Panc1 (cell line): ENCODE results near the gene SPARC. TPM values are rescaled to one million over a fixed set of nuclear protein-coding genes. Genes with fewer than 3 reads are reported as not detected.

Source experiments
- ATAC-seq: fragments of 200-7000 bp; cut with Tn5 transposase; 2 replicates; pipeline ENCODE4 v1.9.1; 2020; ENCODE audit warnings: mild to moderate bottlenecking, moderate library complexity
- BruUV-seq: library from RNA; stranded (reverse); fragments of 400-500 nt; replicated peaks from 2 replicates; lab custom pipeline; 2021; lab: Mats Ljungman, UMichigan
- CTCF ChIA-PET: fragments of 300-600 bp; sonication (Branson Sonifier 250); formaldehyde crosslinking; loops from one replicate; lab custom pipeline; 2022; ENCODE audit warnings: antibody characterized with exemption; lab: Charles Lee
- POLR2A ChIA-PET: fragments of 300-600 bp; sonication (Branson Sonifier 250); formaldehyde crosslinking; loops from one replicate; lab custom pipeline; 2022; ENCODE audit warnings: antibody characterized with exemption; lab: Charles Lee
- DNase-seq: peaks from one replicate; pipeline ENCODE4 v3.0.0-alpha.2; 2010; ENCODE audit warnings: low read depth, low spot score
- H3K27ac ChIP-seq: 2 replicates; pipeline ENCODE4 v1.5.1; 2011; ENCODE audit warnings: mild to moderate bottlenecking, low read length, inconsistent platforms
- H3K27me3 ChIP-seq: fragments of 200-500 bp; sonication (Bioruptor generic); 2 replicates; pipeline ENCODE4 v1.6.0; 2014; ENCODE audit warnings: low read length, inconsistent platforms; ENCODE audit not compliant: control insufficient read depth, insufficient read depth
- H3K36me3 ChIP-seq: fragments of 200-500 bp; sonication (Bioruptor generic); 2 replicates; pipeline ENCODE4 v1.5.1; 2014; ENCODE audit warnings: inconsistent platforms, mild to moderate bottlenecking, low read length, moderate library complexity; ENCODE audit not compliant: control insufficient read depth, insufficient read depth
- H3K4me1 ChIP-seq: 2 replicates; pipeline ENCODE4 v1.5.1; 2011; ENCODE audit warnings: inconsistent platforms, mild to moderate bottlenecking, low read length, moderate library complexity; ENCODE audit not compliant: control insufficient read depth, insufficient read depth
- H3K4me3 ChIP-seq, 2 experiments: 2 replicates each; pipeline ENCODE4 v1.5.1; 2011 to 2012; ENCODE audit warnings: low read depth in 2 of 2, low read length in 2 of 2, mild to moderate bottlenecking in 2 of 2, inconsistent platforms in 1 of 2, moderate library complexity in 1 of 2
- H3K9me3 ChIP-seq: fragments of 200-500 bp; sonication (Bioruptor generic); 2 replicates; pipeline ENCODE4 v1.5.1; 2014; ENCODE audit warnings: low read depth, mild to moderate bottlenecking, inconsistent platforms, low read length, moderate library complexity; ENCODE audit not compliant: control insufficient read depth, insufficient read depth
- POLR2AphosphoS5 ChIP-seq: IDR thresholded peaks from 2 replicates; pipeline ENCODE4 v1.6.1; 2012; ENCODE audit warnings: mild to moderate bottlenecking, low read depth, low read length, moderate library complexity
- SIN3A ChIP-seq: IDR thresholded peaks from 2 replicates; pipeline ENCODE4 v1.6.1; 2012; ENCODE audit warnings: low read depth, mild to moderate bottlenecking, low read length, moderate library complexity, borderline replicate concordance; ENCODE audit not compliant: insufficient read depth
- TCF7L2 ChIP-seq: IDR thresholded peaks from 2 replicates; pipeline ENCODE4 v1.6.1; 2011; ENCODE audit warnings: mild to moderate bottlenecking, low read depth, low read length, inconsistent platforms
- in situ Hi-C: cut with HindIII; loops from 2 replicates; pipeline ENCODE4 v1.10.0; 2016; ENCODE audit warnings: low sequenced_read_pairs, low pct_unique_long_range_greater_than_20kb
- intact Hi-C: fragments of 100-400 bp; cut with micrococcal nuclease; formaldehyde crosslinking; loops from one replicate; pipeline ENCODE4 v1.10.0; 2022; ENCODE audit not compliant: unreplicated experiment
- total RNA-seq: library from RNA; stranded (reverse); gene quantifications from one replicate; pipeline ENCODE4 v1.2.1, GENCODE V29; 2021; ENCODE audit not compliant: unreplicated experiment
- TF ChIP-seq, protein P1 (sequence below): fragments of 450-650 bp; IDR thresholded peaks from 2 replicates; pipeline ENCODE4 v1.5.1; 2017; ENCODE audit warnings: mild to moderate bottlenecking
- TF ChIP-seq, protein P2 (sequence below), 2 experiments: IDR thresholded peaks; 2 replicates each; pipeline ENCODE4 v1.6.1; 2011 to 2012; ENCODE audit warnings: low read depth in 2 of 2, control low read depth in 1 of 2, low read length in 1 of 2, mild to moderate bottlenecking in 1 of 2, moderate library complexity in 1 of 2; ENCODE audit not compliant: insufficient read depth in 1 of 2

Gene SPARC
- total RNA-seq, 1 experiment from 2014 or later, result 228 TPM

DNA sequence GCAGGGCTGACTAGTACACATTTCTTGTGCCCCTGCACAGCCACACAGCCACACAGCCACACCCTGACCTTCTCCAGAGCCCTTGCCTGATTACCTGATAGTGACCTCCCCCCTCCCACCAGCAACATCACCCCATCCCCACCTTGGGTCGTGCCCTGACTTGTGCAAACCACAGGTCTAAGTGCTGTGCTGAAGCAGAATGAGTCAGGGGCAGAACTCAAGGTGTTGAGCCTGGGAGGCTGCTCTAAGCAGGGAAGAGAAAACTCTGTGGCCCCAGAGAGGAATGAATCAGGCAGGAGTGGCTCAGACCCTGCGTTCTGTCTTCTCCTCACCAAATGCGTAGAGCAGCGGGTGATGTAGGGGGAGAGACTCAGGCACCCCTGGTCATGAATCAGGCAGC, 71.3 kb downstream of the SPARC start:
- no peak for ATAC-seq
- Histone ChIP-seq H3K36me3 (no peaks in the 10 kb centered on the region), H3K27me3 (no peaks in the 10 kb centered on the region), H3K4me3 (no peak overlapping the region), H3K4me1 (0 out of 2 replicates have a peak, but pooled peaks cover 2% of the 10 kb centered on the region), H3K27ac (no peak overlapping the region), H3K9me3 (no peaks in the 10 kb centered on the region)
- POLR2A ChIA-PET, result interaction anchor here (0.5 kb wide), 1 partner anchor 90 kb away, joined by 9 read pairs; no protein-coding TSS in a partner anchor
- TF ChIP-seq TCF7L2, result no peak
- no peak for TF ChIP-seq SIN3A
- TF ChIP-seq, protein P1, sequence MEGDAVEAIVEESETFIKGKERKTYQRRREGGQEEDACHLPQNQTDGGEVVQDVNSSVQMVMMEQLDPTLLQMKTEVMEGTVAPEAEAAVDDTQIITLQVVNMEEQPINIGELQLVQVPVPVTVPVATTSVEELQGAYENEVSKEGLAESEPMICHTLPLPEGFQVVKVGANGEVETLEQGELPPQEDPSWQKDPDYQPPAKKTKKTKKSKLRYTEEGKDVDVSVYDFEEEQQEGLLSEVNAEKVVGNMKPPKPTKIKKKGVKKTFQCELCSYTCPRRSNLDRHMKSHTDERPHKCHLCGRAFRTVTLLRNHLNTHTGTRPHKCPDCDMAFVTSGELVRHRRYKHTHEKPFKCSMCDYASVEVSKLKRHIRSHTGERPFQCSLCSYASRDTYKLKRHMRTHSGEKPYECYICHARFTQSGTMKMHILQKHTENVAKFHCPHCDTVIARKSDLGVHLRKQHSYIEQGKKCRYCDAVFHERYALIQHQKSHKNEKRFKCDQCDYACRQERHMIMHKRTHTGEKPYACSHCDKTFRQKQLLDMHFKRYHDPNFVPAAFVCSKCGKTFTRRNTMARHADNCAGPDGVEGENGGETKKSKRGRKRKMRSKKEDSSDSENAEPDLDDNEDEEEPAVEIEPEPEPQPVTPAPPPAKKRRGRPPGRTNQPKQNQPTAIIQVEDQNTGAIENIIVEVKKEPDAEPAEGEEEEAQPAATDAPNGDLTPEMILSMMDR, result no peak
- TF ChIP-seq POLR2AphosphoS5, result no peak
- TF ChIP-seq, protein P2, sequence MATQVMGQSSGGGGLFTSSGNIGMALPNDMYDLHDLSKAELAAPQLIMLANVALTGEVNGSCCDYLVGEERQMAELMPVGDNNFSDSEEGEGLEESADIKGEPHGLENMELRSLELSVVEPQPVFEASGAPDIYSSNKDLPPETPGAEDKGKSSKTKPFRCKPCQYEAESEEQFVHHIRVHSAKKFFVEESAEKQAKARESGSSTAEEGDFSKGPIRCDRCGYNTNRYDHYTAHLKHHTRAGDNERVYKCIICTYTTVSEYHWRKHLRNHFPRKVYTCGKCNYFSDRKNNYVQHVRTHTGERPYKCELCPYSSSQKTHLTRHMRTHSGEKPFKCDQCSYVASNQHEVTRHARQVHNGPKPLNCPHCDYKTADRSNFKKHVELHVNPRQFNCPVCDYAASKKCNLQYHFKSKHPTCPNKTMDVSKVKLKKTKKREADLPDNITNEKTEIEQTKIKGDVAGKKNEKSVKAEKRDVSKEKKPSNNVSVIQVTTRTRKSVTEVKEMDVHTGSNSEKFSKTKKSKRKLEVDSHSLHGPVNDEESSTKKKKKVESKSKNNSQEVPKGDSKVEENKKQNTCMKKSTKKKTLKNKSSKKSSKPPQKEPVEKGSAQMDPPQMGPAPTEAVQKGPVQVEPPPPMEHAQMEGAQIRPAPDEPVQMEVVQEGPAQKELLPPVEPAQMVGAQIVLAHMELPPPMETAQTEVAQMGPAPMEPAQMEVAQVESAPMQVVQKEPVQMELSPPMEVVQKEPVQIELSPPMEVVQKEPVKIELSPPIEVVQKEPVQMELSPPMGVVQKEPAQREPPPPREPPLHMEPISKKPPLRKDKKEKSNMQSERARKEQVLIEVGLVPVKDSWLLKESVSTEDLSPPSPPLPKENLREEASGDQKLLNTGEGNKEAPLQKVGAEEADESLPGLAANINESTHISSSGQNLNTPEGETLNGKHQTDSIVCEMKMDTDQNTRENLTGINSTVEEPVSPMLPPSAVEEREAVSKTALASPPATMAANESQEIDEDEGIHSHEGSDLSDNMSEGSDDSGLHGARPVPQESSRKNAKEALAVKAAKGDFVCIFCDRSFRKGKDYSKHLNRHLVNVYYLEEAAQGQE (IDR thresholded peaks at IDR 0.05; ENCODE audit: insufficient read depth in 1 of 2, low read depth in 2 of 2, low read length in 1 of 2), result no peak
- no TSS peak for BruUV-seq
- DNase-seq, result no peak
- in situ Hi-C loops, result no loop called here
- CTCF ChIA-PET, result no interaction called here
- intact Hi-C loops, result no loop called here

DNA sequence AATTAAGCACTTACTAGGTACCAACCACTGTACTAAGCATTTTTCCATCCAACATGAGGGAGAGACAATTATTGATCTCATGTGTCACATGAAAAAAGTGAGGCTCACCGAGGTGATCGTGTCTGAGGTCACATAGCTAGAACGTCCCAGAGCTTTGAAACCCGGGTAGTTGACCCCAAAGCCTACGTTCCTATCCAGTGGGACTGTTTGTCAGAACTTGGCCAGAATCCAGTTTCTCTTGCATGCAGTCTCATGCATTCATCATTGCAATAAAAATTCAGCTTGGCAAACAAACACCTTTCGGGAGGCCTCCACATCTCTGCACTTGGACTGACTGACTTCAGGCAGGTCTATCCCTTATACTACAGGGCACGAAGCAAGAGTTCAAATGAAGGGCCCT, 72.2 kb downstream of the SPARC start:
- ATAC-seq, result no peak
- in situ Hi-C loops (no loop called here), intact Hi-C loops (no loop called here)
- H3K4me3 ChIP-seq, result no peak overlapping the region
- no peaks in the 10 kb centered on the region for H3K36me3 ChIP-seq
- H3K4me1 ChIP-seq, result 0 out of 2 replicates have a peak, but pooled peaks cover 2% of the 10 kb centered on the region
- no peak for DNase-seq
- POLR2A ChIA-PET, result no interaction called here
- no TSS peak for BruUV-seq
- CTCF ChIA-PET, result no interaction called here
- H3K9me3 ChIP-seq, result no peaks in the 10 kb centered on the region
- TF ChIP-seq, protein P1, result no peak
- no peak for TF ChIP-seq SIN3A
- no peak for TF ChIP-seq TCF7L2
- no peak for TF ChIP-seq POLR2AphosphoS5
- TF ChIP-seq, protein P2 (IDR thresholded peaks at IDR 0.05; ENCODE audit: insufficient read depth in 1 of 2, low read depth in 2 of 2, low read length in 1 of 2), result no peak
- H3K27me3 ChIP-seq, result no peaks in the 10 kb centered on the region
- no peak overlapping the region for H3K27ac ChIP-seq
